K562 (cell line): ENCODE results near the gene ZBTB39. TPM values are rescaled to one million over a fixed set of nuclear protein-coding genes. Genes with fewer than 3 reads are reported as not detected.

Source experiments
- ARID2 ChIP-seq: fragments of 450-650 bp; IDR thresholded peaks from 2 replicates; pipeline ENCODE4 v1.6.1; 2017; ENCODE audit warnings: antibody characterized with exemption, mild to moderate bottlenecking
- RB1 ChIP-seq: fragments of 450-650 bp; IDR thresholded peaks from 2 replicates; pipeline ENCODE4 v1.6.1; 2017; ENCODE audit warnings: low read depth, mild to moderate bottlenecking
- U2AF2 ChIP-seq: fragments of 200-400 bp; formaldehyde crosslinking; optimal IDR thresholded peaks from 2 replicates; pipeline ENCODE3; 2017; ENCODE audit warnings: low read depth, mild to moderate bottlenecking, low read length
- ZC3H4 ChIP-seq: sonication (generic); formaldehyde crosslinking; IDR thresholded peaks from 2 replicates; pipeline ENCODE4 v1.9.0; 2021; ENCODE audit warnings: missing genetic modification reagents, borderline replicate concordance
- ZFP30 ChIP-seq: fragments of 250-450 bp; sonication (Bioruptor Pico); IDR thresholded peaks from 2 replicates; pipeline ENCODE4 v1.8.0; 2022; ENCODE audit warnings: moderate library complexity, mild to moderate bottlenecking, inconsistent platforms, borderline replicate concordance
- polyA plus RNA-seq, 8 experiments: library from polyadenylated mRNA; depleted of rRNA in 4 of 8; stranded (reverse) in 5 of 8; unstranded in 3 of 8; fragments of >200 nt; fragmentation: Nextera tagmentation in 2 of 8; fragmentation: Illumina TruSeq in 1 of 8; extraction: Ambion mirVana in 2 of 8; extraction: Trizol in 1 of 8; gene quantifications; 2 replicates each; pipeline versions ENCODE4 v1.2.1 to v1.2.3, GENCODE V29; 2011 to 2014; ENCODE audit warnings: inconsistent platforms in 1 of 8, missing spikeins in 1 of 8
- total RNA-seq, 7 experiments: library from RNA; depleted of rRNA in 6 of 7; stranded (reverse); fragments of >200 nt in 6 of 7; fragmentation: Illumina TruSeq in 2 of 7; extraction: Trizol in 2 of 7; gene quantifications; 2 replicates each; pipeline versions ENCODE4 v1.2.1 to v1.2.3, GENCODE V29; 2011 to 2021; ENCODE audit warnings: low replicate concordance in 1 of 7
- TF ChIP-seq, protein P1 (sequence below), 2 experiments: fragments of 450-650 bp; formaldehyde crosslinking in 1 of 2; IDR thresholded peaks; 2 replicates each; pipeline versions ENCODE4 v1.4.0 to v1.6.1; 2014 to 2020; ENCODE audit warnings: mild to moderate bottlenecking in 2 of 2, borderline replicate concordance in 1 of 2, low read depth in 1 of 2
- TF ChIP-seq, protein P2 (sequence below): sonication (generic); formaldehyde crosslinking; IDR thresholded peaks from 2 replicates; pipeline ENCODE4 v1.8.0; 2022; ENCODE audit warnings: mild to moderate bottlenecking, missing genetic modification reagents
- TF ChIP-seq, protein P3 (sequence below): IDR thresholded peaks from 2 replicates; pipeline ENCODE4 v1.6.1; 2012; ENCODE audit warnings: low read depth, low read length, improper control_type of control experiment, borderline replicate concordance
- TF ChIP-seq, protein P4 (sequence below): sonication (generic); formaldehyde crosslinking; IDR thresholded peaks from 2 replicates; pipeline ENCODE4 v1.9.0; 2022; ENCODE audit warnings: mild to moderate bottlenecking, missing genetic modification reagents
- TF ChIP-seq, protein P5 (sequence below): fragments of 450-650 bp; formaldehyde crosslinking; IDR thresholded peaks from 2 replicates; pipeline ENCODE4 v1.4.0; 2020; ENCODE audit warnings: mild to moderate bottlenecking

ZBTB39 gene
- total and polyA plus RNA-seq, 9 of the 15 experiments (the other 6 are each of a cell fraction or from before 2014, with no cell fraction given): 3.3 to 13.3 (median 8.6) TPM

DNA sequence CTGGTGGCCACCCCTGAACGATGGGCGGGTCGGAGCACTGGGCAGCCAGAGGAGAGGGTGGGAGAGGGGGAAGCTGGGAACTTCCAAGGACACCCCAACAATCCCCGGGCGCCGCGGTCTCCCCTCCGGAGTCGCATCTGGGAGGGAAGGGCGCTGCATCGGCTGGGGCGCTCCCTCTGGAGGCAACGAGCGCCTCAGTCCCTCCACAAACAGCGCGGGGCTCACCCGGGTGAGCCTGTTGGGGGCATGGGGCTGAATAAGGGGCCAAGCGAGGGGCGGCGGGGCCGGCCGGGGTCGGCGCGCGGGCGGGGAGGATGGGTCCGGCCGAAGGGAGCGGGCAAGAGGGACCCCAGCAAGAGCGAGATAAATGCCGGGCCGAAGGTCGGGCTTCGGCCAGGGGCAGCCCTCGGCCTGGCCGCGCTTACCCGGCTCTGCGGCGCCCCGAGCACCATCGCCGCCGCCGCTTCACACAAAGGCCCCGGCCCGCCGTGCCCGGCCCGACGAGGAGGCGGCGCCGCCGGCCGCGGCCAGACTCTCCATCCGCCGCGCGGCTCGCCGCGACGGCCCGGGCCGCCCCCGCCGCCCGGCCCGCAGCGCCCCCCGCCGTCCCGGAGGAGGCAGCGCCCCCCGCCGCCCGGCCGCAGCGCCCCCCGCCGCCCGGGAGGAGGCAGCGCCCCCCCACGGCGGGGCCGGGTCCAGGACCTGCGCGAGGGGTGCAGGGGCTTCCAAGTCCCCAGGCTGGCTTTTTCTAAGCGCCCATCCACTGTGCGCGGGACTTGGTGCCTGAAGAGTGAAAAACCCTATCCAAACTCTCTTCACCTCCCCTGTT, at the start of gene ZBTB39 (continued):
- TF ChIP-seq, protein P1, sequence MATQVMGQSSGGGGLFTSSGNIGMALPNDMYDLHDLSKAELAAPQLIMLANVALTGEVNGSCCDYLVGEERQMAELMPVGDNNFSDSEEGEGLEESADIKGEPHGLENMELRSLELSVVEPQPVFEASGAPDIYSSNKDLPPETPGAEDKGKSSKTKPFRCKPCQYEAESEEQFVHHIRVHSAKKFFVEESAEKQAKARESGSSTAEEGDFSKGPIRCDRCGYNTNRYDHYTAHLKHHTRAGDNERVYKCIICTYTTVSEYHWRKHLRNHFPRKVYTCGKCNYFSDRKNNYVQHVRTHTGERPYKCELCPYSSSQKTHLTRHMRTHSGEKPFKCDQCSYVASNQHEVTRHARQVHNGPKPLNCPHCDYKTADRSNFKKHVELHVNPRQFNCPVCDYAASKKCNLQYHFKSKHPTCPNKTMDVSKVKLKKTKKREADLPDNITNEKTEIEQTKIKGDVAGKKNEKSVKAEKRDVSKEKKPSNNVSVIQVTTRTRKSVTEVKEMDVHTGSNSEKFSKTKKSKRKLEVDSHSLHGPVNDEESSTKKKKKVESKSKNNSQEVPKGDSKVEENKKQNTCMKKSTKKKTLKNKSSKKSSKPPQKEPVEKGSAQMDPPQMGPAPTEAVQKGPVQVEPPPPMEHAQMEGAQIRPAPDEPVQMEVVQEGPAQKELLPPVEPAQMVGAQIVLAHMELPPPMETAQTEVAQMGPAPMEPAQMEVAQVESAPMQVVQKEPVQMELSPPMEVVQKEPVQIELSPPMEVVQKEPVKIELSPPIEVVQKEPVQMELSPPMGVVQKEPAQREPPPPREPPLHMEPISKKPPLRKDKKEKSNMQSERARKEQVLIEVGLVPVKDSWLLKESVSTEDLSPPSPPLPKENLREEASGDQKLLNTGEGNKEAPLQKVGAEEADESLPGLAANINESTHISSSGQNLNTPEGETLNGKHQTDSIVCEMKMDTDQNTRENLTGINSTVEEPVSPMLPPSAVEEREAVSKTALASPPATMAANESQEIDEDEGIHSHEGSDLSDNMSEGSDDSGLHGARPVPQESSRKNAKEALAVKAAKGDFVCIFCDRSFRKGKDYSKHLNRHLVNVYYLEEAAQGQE (IDR thresholded peaks at IDR 0.05; ENCODE audit: borderline replicate concordance): no peak
- TF ChIP-seq, protein P1 (CRISPR knock-in tag; IDR thresholded peaks at IDR 0.05; ENCODE audit: low read depth): no peak
- TF ChIP-seq, protein P2, sequence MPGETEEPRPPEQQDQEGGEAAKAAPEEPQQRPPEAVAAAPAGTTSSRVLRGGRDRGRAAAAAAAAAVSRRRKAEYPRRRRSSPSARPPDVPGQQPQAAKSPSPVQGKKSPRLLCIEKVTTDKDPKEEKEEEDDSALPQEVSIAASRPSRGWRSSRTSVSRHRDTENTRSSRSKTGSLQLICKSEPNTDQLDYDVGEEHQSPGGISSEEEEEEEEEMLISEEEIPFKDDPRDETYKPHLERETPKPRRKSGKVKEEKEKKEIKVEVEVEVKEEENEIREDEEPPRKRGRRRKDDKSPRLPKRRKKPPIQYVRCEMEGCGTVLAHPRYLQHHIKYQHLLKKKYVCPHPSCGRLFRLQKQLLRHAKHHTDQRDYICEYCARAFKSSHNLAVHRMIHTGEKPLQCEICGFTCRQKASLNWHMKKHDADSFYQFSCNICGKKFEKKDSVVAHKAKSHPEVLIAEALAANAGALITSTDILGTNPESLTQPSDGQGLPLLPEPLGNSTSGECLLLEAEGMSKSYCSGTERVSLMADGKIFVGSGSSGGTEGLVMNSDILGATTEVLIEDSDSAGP: no peak
- no peak for TF ChIP-seq ZFP30 (CRISPR knock-in tag)
- TF ChIP-seq ZC3H4: no peak
- TF ChIP-seq, protein P3, sequence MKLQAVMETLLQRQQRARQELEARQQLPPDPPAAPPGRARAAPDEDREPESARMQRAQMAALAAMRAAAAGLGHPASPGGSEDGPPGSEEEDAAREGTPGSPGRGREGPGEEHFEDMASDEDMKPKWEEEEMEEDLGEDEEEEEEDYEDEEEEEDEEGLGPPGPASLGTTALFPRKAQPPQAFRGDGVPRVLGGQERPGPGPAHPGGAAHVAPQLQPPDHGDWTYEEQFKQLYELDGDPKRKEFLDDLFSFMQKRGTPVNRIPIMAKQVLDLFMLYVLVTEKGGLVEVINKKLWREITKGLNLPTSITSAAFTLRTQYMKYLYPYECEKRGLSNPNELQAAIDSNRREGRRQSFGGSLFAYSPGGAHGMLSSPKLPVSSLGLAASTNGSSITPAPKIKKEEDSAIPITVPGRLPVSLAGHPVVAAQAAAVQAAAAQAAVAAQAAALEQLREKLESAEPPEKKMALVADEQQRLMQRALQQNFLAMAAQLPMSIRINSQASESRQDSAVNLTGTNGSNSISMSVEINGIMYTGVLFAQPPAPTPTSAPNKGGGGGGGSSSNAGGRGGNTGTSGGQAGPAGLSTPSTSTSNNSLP: no peak
- TF ChIP-seq, protein P4, sequence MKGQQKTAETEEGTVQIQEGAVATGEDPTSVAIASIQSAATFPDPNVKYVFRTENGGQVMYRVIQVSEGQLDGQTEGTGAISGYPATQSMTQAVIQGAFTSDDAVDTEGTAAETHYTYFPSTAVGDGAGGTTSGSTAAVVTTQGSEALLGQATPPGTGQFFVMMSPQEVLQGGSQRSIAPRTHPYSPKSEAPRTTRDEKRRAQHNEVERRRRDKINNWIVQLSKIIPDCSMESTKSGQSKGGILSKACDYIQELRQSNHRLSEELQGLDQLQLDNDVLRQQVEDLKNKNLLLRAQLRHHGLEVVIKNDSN: no peak
- TF ChIP-seq, protein P5, sequence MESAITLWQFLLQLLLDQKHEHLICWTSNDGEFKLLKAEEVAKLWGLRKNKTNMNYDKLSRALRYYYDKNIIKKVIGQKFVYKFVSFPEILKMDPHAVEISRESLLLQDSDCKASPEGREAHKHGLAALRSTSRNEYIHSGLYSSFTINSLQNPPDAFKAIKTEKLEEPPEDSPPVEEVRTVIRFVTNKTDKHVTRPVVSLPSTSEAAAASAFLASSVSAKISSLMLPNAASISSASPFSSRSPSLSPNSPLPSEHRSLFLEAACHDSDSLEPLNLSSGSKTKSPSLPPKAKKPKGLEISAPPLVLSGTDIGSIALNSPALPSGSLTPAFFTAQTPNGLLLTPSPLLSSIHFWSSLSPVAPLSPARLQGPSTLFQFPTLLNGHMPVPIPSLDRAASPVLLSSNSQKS (CRISPR knock-in tag): no peak
- TF ChIP-seq ARID2: no peak
- no peak for TF ChIP-seq U2AF2
- TF ChIP-seq RB1: peak; percentile 64; the same call in 1 of the 2 replicates
